Stimulated activated CD4-positive, alpha-beta T cell treated with anti-CD3 and anti-CD28 coated beads, Interleukin-4, amount 100 ng/mL, for 48 hours (primary cell): Measurements from ENCODE around the gene TMOD1.
"Not testable (repeated sequence)": the region's sequence is repeated elsewhere in the genome, so short reads cannot be mapped to it uniquely, and the experiment has no call there.

Experiments
- DNase-seq, 2 donors: peaks; one replicate each; pipeline ENCODE4 v3.0.0-alpha.2; 2020; ENCODE audit warnings: low read depth in 2 of 2

Gene TMOD1

GRCh38 chr9:97501177-97501971 lies at the start of gene TMOD1:
Gene TMOD1, plus strand, starts transcription at chr9:97501666. Its CDS starts 22,523 bp downstream, at chr9:97524189.
- peak; percentile 29 to 42 for DNase-seq

GRCh38 chr9:97453573-97453972 lies 47.9 kb upstream of the TMOD1 start:
- not testable (repeated sequence) for DNase-seq

GRCh38 chr9:97456841-97457240 lies 44.6 kb upstream of the TMOD1 start:
- not testable (repeated sequence) for DNase-seq

GRCh38 chr9:97459326-97459725 lies 42.1 kb upstream of the TMOD1 start:
- DNase-seq: no peak

GRCh38 chr9:97462159-97462558 lies 39.3 kb upstream of the TMOD1 start:
- no peak for DNase-seq

- DNase-seq: no peak
Measured at GRCh38 chr9:97462914-97463313, 38.6 kb upstream of the TMOD1 start.

- peak; percentile 7 to 19 for DNase-seq
Measured at GRCh38 chr9:97468658-97469448, 32.6 kb upstream of the TMOD1 start.

GRCh38 chr9:97470076-97470475 lies 31.4 kb upstream of the TMOD1 start:
- no peak for DNase-seq

- DNase-seq: no peak
Measured at GRCh38 chr9:97473717-97474116, 27.7 kb upstream of the TMOD1 start.

GRCh38 chr9:97474372-97474925 lies 27.0 kb upstream of the TMOD1 start:
- no peak for DNase-seq

GRCh38 chr9:97475059-97475458 lies 26.4 kb upstream of the TMOD1 start:
- DNase-seq: no peak

GRCh38 chr9:97478301-97478981 lies 23.0 kb upstream of the TMOD1 start:
- DNase-seq: no peak

- no peak for DNase-seq
Measured at GRCh38 chr9:97479496-97480159, 21.8 kb upstream of the TMOD1 start.

GRCh38 chr9:97480174-97480573 lies 21.3 kb upstream of the TMOD1 start:
- no peak for DNase-seq

GRCh38 chr9:97480749-97481148 lies 20.7 kb upstream of the TMOD1 start:
- no peak for DNase-seq

GRCh38 chr9:97484134-97484533 lies 17.3 kb upstream of the TMOD1 start:
- DNase-seq: no peak

- DNase-seq: no peak
Measured at GRCh38 chr9:97487107-97487506, 14.4 kb upstream of the TMOD1 start.

GRCh38 chr9:97487861-97488260 lies 13.6 kb upstream of the TMOD1 start:
- no peak for DNase-seq

- no peak for DNase-seq
Measured at GRCh38 chr9:97491216-97491999, 10.1 kb upstream of the TMOD1 start.

GRCh38 chr9:97497558-97498375 lies 3.7 kb upstream of the TMOD1 start:
- DNase-seq: not testable (repeated sequence)
